GM12875 (cell line): Measurements from ENCODE around the gene KRTAP10-2.
"Not testable (repeated sequence)": the region's sequence is repeated elsewhere in the genome, so short reads cannot be mapped to it uniquely, and the experiment has no call there.

ENCODE experiments used
- H3K4me3 ChIP-seq: one replicate; pipeline ENCODE4 v1.5.1; 2011; ENCODE audit warnings: low read depth, low read length, control low read depth
- CTCF ChIP-seq: IDR thresholded peaks from 2 replicates; pipeline ENCODE4 v1.5.1; 2011; ENCODE audit warnings: low read depth, mild to moderate bottlenecking, control low read depth, inconsistent platforms, low read length, moderate library complexity, borderline replicate concordance; ENCODE audit not compliant: insufficient read depth

KRTAP10-2 gene

DNA sequence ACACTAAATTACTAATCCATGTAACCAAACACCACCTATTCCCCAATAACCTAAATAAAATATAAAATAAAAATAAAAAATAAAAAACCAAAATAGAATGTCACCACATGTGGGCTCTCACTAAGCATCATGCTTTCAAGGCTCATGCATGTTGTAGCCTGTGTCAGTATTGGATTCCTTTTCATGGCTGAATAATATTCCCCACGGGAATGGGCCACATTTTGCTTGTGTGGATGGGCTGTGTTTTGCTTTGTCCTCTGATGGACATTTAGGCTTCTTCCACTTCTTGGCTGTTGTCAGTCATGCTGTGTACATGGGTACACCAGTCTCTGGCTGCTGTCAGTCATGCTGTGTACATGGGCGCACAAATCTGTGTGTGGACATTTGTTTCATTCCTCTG is 37.8 kb upstream of the KRTAP10-2 start:
- no peak for TF ChIP-seq CTCF
- H3K4me3 ChIP-seq: no peak overlapping the region

GRCh38 chr21:44585892-44586291 is 34.6 kb upstream of the KRTAP10-2 start:
- no peak for TF ChIP-seq CTCF
- H3K4me3 ChIP-seq: no peak overlapping the region

DNA sequence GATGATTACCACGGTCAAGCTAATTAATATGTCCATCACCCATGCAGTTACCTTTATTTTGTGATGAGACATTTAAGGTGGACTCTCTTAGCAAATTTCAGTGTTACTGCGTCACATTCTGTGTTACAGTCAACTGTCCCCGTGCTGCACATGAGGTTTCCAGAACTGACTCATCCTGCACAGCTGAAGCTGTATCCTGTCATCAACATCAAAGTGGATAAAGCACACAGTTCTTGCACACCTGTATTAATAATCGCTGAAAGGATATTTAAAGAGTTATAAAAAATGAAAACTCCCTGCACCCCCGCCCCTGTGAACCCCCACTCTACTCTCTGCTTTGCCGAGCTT is 32.5 kb upstream of the KRTAP10-2 start:
- no peak overlapping the region for H3K4me3 ChIP-seq

DNA sequence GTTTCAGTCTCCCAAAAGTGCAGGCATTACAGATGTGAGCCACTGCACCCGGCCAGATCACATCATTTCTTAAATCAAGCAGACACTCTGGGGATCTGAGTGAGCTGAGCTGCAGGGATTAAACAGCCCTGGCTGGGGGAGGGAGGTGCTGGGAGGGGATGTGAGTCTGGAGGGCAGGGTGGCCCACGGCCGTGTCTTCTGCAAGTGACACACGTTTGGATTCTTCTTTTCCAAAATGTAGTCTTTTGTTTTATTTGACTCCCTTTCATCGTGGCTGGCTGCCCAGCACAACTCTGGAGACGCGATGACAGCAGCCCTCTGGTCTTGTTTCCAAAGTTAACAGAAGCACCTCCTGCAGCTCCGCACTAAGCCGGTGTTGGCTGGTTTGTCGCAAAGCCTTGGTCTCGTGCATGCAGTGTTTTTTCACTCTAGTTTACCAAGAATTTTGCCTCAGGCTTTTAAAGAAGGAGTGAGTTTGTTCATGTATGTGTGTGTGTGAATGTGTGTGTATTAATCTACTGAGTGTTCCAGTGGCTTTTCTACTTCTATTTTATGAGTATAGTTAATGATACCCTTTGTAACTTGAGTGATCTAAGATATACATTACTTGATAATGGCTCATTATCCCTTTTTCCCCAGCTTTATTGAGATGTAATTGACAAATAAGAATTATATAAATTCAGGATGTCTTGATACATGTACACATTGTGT is 31.9 kb upstream of the KRTAP10-2 start:
- H3K4me3 ChIP-seq: no peak overlapping the region
- no peak for TF ChIP-seq CTCF

More for the DNA sequence above, 32.5 kb upstream of the KRTAP10-2 start:
- TF ChIP-seq CTCF: no peak

- TF ChIP-seq CTCF: no peak
These were observed 30.8 kb upstream of the KRTAP10-2 start for GRCh38 chr21:44582055-44582454.

GRCh38 chr21:44581158-44581557 is 29.9 kb upstream of the KRTAP10-2 start:
- no peak for TF ChIP-seq CTCF
- H3K4me3 ChIP-seq: no peak overlapping the region

More at GRCh38 chr21:44582055-44582454, 30.8 kb upstream of the KRTAP10-2 start:
- H3K4me3 ChIP-seq: no peak overlapping the region

DNA sequence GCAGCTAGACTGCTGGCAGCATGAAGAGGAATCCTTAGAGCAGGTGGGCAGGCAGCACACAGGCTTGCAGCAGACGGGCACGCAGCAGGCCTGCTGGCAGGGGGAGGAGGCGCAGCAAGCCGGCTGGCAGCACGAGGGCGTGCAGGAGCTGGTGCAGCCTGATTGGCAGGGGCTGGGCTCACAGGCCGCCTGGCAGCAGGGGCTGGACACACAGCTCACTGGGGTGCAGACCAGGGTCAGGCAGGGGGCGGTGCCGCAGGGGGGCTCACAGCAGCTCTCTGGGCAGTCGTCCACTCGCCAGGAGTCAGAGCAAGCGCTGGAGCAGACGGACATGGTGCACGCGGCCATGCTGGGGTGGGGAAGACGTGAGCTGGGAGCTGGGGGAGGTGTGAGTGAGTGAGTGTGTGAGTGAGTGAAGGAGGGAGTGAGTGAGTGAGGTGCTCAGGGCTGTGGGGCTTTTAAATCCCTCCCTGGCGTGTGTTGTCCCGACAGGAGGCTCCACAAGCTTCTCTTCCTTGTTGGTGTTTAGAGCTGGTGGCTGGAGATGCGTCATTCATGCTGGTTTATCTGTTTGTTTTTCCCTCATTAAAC is 29.0 kb upstream of the KRTAP10-2 start, which contains the start of gene KRTAP10-5:
KRTAP10-5 (minus strand) TSS at position 374 of the 591 bp plus-strand sequence; CDS start at position 348, 26 bp downstream.
- not testable (repeated sequence) for H3K4me3 ChIP-seq
